ENCODE results near the gene KCNQ4. TPM values are rescaled to one million over a fixed set of nuclear protein-coding genes. Genes with fewer than 3 reads are reported as not detected.

The KCNQ4 gene
- polyA plus RNA-seq, 1 donor from 2014 or later = not detected

- no peak overlapping the region for H3K27ac Mint-ChIP-seq
- H3K36me3 Mint-ChIP-seq = peaks cover 9% of the 10 kb centered on the region
- peaks cover 0 to 9% (median 6%) of the 10 kb centered on the region in 3 donors for H3K4me1 Mint-ChIP-seq
- peaks cover 2 to 8% (median 3%) of the 10 kb centered on the region in 3 donors for H3K9me3 Mint-ChIP-seq
- H3K27me3 Mint-ChIP-seq = peaks cover 19% of the 10 kb centered on the region
- peak overlapping the region in 2 of 4 donors; percentile 42 to 66 for H3K4me3 Mint-ChIP-seq
These were observed 2.6 kb upstream of the KCNQ4 start for GRCh38 chr1:40780678-40781607.

- Mint-ChIP-seq H3K36me3 (peaks cover 7% of the 10 kb centered on the region), H3K4me1 (peaks cover 0 to 9% (median 6%) of the 10 kb centered on the region in 3 donors), H3K9me3 (peaks cover under 1 to 8% (median 1%) of the 10 kb centered on the region in 3 donors), H3K4me3 (peak overlapping the region in 1 of 4 donors; percentile 66), H3K27me3 (peaks cover 21% of the 10 kb centered on the region), H3K27ac (no peak overlapping the region)
These were observed 2.0 kb upstream of the KCNQ4 start for GRCh38 chr1:40781608-40781971.

GRCh38 chr1:40782371-40782956, 1.1 kb upstream of the KCNQ4 start:
- peaks cover 0 to under 1% (median 0%) of the 10 kb centered on the region in 3 donors for H3K9me3 Mint-ChIP-seq
- H3K4me1 Mint-ChIP-seq = peaks cover 0 to 10% (median 6%) of the 10 kb centered on the region in 3 donors
- peaks cover 24% of the 10 kb centered on the region for H3K27me3 Mint-ChIP-seq
- peak overlapping the region; percentile 66 to 90 (median 78) for H3K4me3 Mint-ChIP-seq
- no peak overlapping the region for H3K27ac Mint-ChIP-seq
- H3K36me3 Mint-ChIP-seq = peaks cover 2% of the 10 kb centered on the region

GRCh38 chr1:40784141-40784770, 669 bp downstream of the KCNQ4 start:
- Mint-ChIP-seq H3K4me3 (peak overlapping the region in 3 of 4 donors; percentile 79 to 89 (median 88)), H3K9me3 (no peaks in the 10 kb centered on the region), H3K27me3 (peaks cover 26% of the 10 kb centered on the region), H3K27ac (no peak overlapping the region), H3K4me1 (peaks cover 0 to 11% (median 6%) of the 10 kb centered on the region in 3 donors), H3K36me3 (no peaks in the 10 kb centered on the region)

- Mint-ChIP-seq H3K4me3 (peak overlapping the region in 3 of 4 donors; percentile 79 to 89 (median 88)), H3K4me1 (peaks cover 0 to 11% (median 6%) of the 10 kb centered on the region in 3 donors), H3K36me3 (no peaks in the 10 kb centered on the region), H3K9me3 (no peaks in the 10 kb centered on the region), H3K27me3 (peaks cover 29% of the 10 kb centered on the region), H3K27ac (no peak overlapping the region)
These were observed 1.2 kb downstream of the KCNQ4 start for GRCh38 chr1:40784771-40785151.

- H3K27me3 Mint-ChIP-seq = peaks cover 29% of the 10 kb centered on the region
- no peaks in the 10 kb centered on the region for H3K9me3 Mint-ChIP-seq
- no peaks in the 10 kb centered on the region for H3K36me3 Mint-ChIP-seq
- peaks cover 0 to 11% (median 6%) of the 10 kb centered on the region in 3 donors for H3K4me1 Mint-ChIP-seq
- H3K4me3 Mint-ChIP-seq = peak overlapping the region in 2 of 4 donors; percentile 9 to 82
- H3K27ac Mint-ChIP-seq = no peak overlapping the region
These were observed 1.9 kb downstream of the KCNQ4 start for GRCh38 chr1:40785446-40785845.

- Mint-ChIP-seq H3K27me3 (peaks cover 29% of the 10 kb centered on the region), H3K4me3 (peak overlapping the region in 3 of 4 donors; percentile 9 to 60 (median 17)), H3K4me1 (peaks cover 0 to 9% (median 6%) of the 10 kb centered on the region in 3 donors), H3K9me3 (no peaks in the 10 kb centered on the region), H3K27ac (no peak overlapping the region), H3K36me3 (no peaks in the 10 kb centered on the region)
These were observed 2.8 kb downstream of the KCNQ4 start for GRCh38 chr1:40786171-40786994.

GRCh38 chr1:40786995-40787705, 3.6 kb downstream of the KCNQ4 start:
- Mint-ChIP-seq H3K27ac (no peak overlapping the region), H3K36me3 (no peaks in the 10 kb centered on the region), H3K4me1 (peaks cover 0 to 9% (median 6%) of the 10 kb centered on the region in 3 donors), H3K9me3 (no peaks in the 10 kb centered on the region), H3K27me3 (peaks cover 29% of the 10 kb centered on the region), H3K4me3 (no peak overlapping the region)

GRCh38 chr1:40787737-40788560, 4.4 kb downstream of the KCNQ4 start:
- Mint-ChIP-seq H3K27me3 (peaks cover 27% of the 10 kb centered on the region), H3K27ac (no peak overlapping the region), H3K4me1 (peaks cover 0 to 9% (median 6%) of the 10 kb centered on the region in 3 donors), H3K4me3 (no peak overlapping the region), H3K9me3 (no peaks in the 10 kb centered on the region), H3K36me3 (no peaks in the 10 kb centered on the region)

GRCh38 chr1:40788561-40789341, 5.2 kb downstream of the KCNQ4 start:
- H3K27me3 Mint-ChIP-seq = peaks cover 23% of the 10 kb centered on the region
- peaks cover 0 to 6% (median 2%) of the 10 kb centered on the region in 3 donors for H3K4me1 Mint-ChIP-seq
- no peaks in the 10 kb centered on the region for H3K36me3 Mint-ChIP-seq
- H3K4me3 Mint-ChIP-seq = no peak overlapping the region
- H3K27ac Mint-ChIP-seq = no peak overlapping the region
- H3K9me3 Mint-ChIP-seq = no peaks in the 10 kb centered on the region

GRCh38 chr1:40789342-40789598, 5.7 kb downstream of the KCNQ4 start:
- H3K4me3 Mint-ChIP-seq = no peak overlapping the region
- H3K27me3 Mint-ChIP-seq = peaks cover 22% of the 10 kb centered on the region
- no peak overlapping the region for H3K27ac Mint-ChIP-seq
- H3K4me1 Mint-ChIP-seq = peaks cover 0 to 6% (median 2%) of the 10 kb centered on the region in 3 donors
- H3K9me3 Mint-ChIP-seq = no peaks in the 10 kb centered on the region
- no peaks in the 10 kb centered on the region for H3K36me3 Mint-ChIP-seq

- H3K36me3 Mint-ChIP-seq = no peaks in the 10 kb centered on the region
These were observed 6.3 kb downstream of the KCNQ4 start for GRCh38 chr1:40789661-40790430.

More at GRCh38 chr1:40789661-40790430, 6.3 kb downstream of the KCNQ4 start:
- no peak overlapping the region for H3K27ac Mint-ChIP-seq
- H3K4me1 Mint-ChIP-seq = peaks cover 0 to 6% (median 0%) of the 10 kb centered on the region in 3 donors
- peaks cover 17% of the 10 kb centered on the region for H3K27me3 Mint-ChIP-seq
- H3K4me3 Mint-ChIP-seq = no peak overlapping the region
- H3K9me3 Mint-ChIP-seq = no peaks in the 10 kb centered on the region

Measured in IgD-negative memory B cell (primary cell).